Astrocyte of the cerebellum (primary cell): Measurements from ENCODE around the gene NLN.

Source experiments
- DNase-seq: peaks from one replicate; pipeline ENCODE4 v3.0.0-alpha.2; 2011; ENCODE audit warnings: low read depth
- H3K4me3 ChIP-seq: 2 replicates; pipeline ENCODE4 v1.5.1; 2011; ENCODE audit warnings: mild to moderate bottlenecking, low read depth, low read length, moderate library complexity
- CTCF ChIP-seq: IDR thresholded peaks from 2 replicates; pipeline ENCODE4 v1.5.1; 2012; ENCODE audit warnings: low read length, low read depth, moderate library complexity, mild to moderate bottlenecking; ENCODE audit errors: missing control alignments
- in situ Hi-C: cut with HindIII; loops from 2 replicates; pipeline ENCODE4 v1.10.0; 2017; ENCODE audit warnings: low sequenced_read_pairs

The NLN gene

DNA sequence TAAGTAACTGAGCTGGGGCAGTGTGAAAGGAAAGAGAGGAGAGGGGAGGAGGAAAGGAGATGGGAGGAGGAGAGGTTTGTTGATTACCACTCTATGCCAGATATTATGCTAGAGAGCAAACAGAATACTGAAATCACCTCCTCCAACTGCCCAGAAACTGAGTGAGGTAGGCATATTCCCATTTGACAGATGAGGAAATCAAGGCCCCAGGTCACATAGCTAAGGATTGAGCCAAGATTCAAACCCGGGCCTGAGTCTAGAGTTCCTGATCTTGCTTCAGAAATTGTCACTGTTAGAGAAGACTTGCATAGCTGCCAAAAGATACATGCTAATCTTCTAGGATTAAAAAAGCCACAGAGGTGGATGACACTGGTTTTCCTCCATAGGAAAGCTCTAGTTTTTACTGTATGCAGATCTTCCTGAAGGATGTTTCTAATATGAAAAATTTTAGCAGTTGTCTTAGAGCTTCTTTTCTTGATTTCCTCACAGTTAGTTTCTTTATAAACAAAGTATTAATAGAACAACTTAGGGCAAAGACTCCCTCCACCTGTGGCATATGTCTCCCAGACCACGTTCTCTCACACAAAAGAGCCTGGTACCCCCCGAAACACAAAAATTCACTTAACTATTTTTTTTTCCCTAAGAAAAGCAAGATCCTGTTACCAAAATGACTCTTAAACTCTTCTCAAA is 97.4 kb downstream of the NLN start:
- no peak for TF ChIP-seq CTCF
- DNase-seq: no peak
- no peak overlapping the region for H3K4me3 ChIP-seq
- in situ Hi-C loops: no loop called here

GRCh38 chr5:65819905-65820240 is 97.9 kb downstream of the NLN start:
- in situ Hi-C loops: no loop called here
- no peak overlapping the region for H3K4me3 ChIP-seq
- no peak for DNase-seq
- TF ChIP-seq CTCF: no peak

DNA sequence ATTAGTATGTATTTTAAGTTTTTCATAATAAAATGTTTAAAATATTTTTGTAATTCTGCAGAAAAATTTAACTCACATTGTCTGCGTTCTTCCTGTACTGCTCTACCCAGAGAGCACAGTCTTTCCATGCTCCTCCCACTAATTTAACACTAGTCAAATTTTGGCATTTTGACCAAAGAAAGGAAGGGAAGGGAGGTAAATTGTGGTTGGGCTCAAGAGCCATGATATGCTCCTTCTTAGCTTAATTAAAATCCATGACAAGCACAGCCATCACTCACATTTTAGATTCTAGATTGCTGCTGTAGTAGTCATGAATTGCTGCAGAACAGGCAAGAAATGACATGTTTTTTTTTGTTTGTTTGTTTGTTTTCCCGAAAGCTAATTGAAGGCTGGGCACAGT is 98.4 kb downstream of the NLN start:
- H3K4me3 ChIP-seq: no peak overlapping the region
- no peak for DNase-seq
- no peak for TF ChIP-seq CTCF
- in situ Hi-C loops: no loop called here

DNA sequence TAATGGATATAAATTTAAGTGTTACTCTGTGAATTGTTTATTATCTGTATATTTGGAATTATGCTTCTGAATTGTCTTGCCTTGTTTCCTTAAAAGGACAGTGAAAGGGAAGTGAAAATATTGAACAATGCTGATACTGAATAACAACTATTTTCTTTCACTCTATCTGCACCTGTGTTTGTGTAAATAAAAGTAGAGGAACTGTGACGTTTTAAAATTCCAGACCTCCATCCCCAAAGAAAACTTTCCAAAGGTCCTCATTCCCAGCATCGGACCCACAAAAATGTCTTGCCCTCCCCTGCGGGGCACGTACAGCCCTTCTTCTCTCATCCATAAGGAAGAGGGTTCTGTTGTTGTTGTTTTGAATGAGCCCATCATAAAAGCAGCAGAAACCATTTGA is 100.0 kb downstream of the NLN start:
- H3K4me3 ChIP-seq: no peak overlapping the region
- no peak for DNase-seq
- in situ Hi-C loops: no loop called here
- no peak for TF ChIP-seq CTCF

DNA sequence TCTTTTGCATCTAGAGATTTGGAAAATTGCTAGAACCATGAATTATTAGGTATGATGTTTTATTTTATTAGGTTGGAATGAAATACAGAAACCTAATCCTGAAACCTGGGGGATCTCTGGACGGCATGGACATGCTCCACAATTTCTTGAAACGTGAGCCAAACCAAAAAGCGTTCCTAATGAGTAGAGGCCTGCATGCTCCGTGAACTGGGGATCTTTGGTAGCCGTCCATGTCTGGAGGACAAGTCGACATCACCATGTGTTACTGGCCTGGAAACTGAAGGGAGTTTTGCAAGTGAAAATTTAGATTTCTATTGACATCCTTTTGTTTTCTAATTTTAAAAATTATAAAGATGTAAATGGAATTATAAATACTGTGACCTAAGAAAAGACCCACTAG is 100.7 kb downstream of the NLN start:
- TF ChIP-seq CTCF: no peak
- DNase-seq: peak; percentile 74
- H3K4me3 ChIP-seq: no peak overlapping the region
- in situ Hi-C loops: no loop called here

DNA sequence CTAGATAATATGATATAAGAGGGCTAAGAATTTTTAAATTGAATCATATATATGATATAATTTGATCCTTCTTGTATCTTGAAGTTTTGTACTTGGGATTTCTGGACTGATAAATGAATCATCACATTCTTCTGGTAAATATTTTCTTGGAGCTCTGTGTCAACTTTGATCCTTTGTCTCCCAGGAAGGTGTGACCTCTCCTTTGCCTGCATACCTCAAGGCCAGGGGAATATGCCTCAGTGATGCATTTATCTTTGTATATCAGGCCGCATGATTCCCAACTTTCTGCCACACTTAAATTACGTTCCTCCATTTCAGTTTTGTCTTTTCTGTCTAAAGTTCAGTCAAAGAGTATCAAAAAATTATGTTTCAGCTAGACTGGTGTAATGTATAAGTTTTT is 101.2 kb downstream of the NLN start:
- TF ChIP-seq CTCF: no peak
- H3K4me3 ChIP-seq: no peak overlapping the region
- in situ Hi-C loops: no loop called here
- DNase-seq: no peak
